ENCODE results near the gene GLS. TPM values are rescaled to one million over a fixed set of nuclear protein-coding genes. Genes with fewer than 3 reads are reported as not detected.
"Not testable (repeated sequence)": the region's sequence is repeated elsewhere in the genome, so short reads cannot be mapped to it uniquely, and the experiment has no call there.

Gene GLS
- total RNA-seq, 5 donors from 2014 or later (not counting 1 experiment from before 2014, with no cell fraction given), result 192 to 233 (median 209) TPM

DNA sequence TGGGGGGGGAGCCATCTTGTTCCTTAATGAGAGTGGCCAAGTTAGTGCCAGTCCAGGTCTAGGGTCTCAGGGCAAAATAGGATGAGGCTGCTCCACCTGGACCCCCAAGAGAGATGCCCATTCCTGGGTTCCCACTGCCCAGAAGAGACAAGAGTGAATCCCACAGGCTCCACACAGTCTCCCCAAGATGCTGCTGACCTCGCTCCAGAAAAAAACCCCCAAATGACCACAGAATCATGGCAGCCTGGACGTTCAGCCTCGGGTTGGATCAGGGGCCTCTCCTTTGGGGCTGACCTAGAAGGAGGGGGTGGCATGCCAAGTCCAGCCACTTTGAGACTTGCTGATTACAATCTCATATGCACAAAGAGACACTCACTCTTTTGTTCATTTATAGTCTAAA lies 108.3 kb downstream of the GLS start:
- Histone ChIP-seq H3K27ac (ENCODE audit: low read length) (peak overlapping the region; percentile 1), H3K36me3 (ENCODE audit: control insufficient read depth in 2 of 2, extremely low read depth in 1 of 2, insufficient read depth in 1 of 2, low read length in 1 of 2) (peaks cover 30 to 98% of the 10 kb centered on the region in 2 donors), H3K9me3 (no peaks in the 10 kb centered on the region), H3K4me1 (ENCODE audit: control insufficient read depth in 1 of 2, extremely low read depth in 1 of 2, insufficient read depth in 2 of 2, low read length in 2 of 2) (peaks cover 0 to 10% of the 10 kb centered on the region in 2 experiments), H3K27me3 (replicated peaks in 1 of 2; ENCODE audit: control insufficient read depth in 2 of 2, extremely low read depth in 1 of 2, insufficient read depth in 2 of 2, low read length in 1 of 2) (no peaks in the 10 kb centered on the region), H3K4me3 (ENCODE audit: control insufficient read depth in 1 of 2, extremely low read depth in 1 of 2, low read length in 1 of 2) (no peak overlapping the region)
- CTCF ChIA-PET, result interaction anchor here in 1 of 2 donors (0.7 kb wide), 1 partner anchor 56 kb away, joined by 3 read pairs; no protein-coding TSS in a partner anchor
- H3K36me3 Mint-ChIP-seq, result peaks cover 78% of the 10 kb centered on the region
- ATAC-seq (replicated peaks in 1 of 4) (no peak), DNase-seq (no peak)
- H3K4me3 Mint-ChIP-seq, result no peak overlapping the region
- H3K9me3 Mint-ChIP-seq, result no peaks in the 10 kb centered on the region
- peaks cover 43 to 77% (median 45%) of the 10 kb centered on the region in 3 donors for H3K4me1 Mint-ChIP-seq
- H3K27me3 Mint-ChIP-seq, result no peaks in the 10 kb centered on the region
- H3K27ac Mint-ChIP-seq, result peak overlapping the region; percentile 55 to 67
- 85% methylated on average over 2 of the region's 3 CpGs for WGBS (ENCODE audit: insufficient coverage)
- POLR2A ChIA-PET, result interaction anchor here in 1 of 2 donors (0.6 kb wide), 2 partner anchors 25 to 1215 kb away, joined by 4 read pairs; no protein-coding TSS in a partner anchor

DNA sequence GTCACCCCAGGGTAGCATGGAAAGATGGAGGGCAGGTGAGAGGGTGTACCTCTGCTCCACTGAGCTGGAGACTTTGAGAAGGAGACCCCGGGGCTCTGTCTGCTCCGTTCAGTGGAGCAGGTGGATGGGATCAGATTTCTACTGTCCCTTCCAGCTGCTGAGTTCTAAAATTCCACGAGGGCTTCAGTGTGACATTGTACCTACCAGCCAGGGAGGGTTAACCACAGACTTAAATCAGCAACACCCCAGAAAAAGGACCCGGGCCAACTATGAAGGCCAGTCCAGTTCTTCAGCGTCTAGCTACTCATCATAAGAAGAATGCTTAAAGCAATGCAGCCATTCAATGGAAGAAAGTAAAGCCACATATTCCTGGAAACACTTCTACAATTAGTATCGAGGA lies 109.5 kb downstream of the GLS start:
- Mint-ChIP-seq H3K9me3 (no peaks in the 10 kb centered on the region), H3K27me3 (no peaks in the 10 kb centered on the region), H3K4me3 (peak overlapping the region in 1 of 3 donors; percentile 13), H3K4me1 (peaks cover 41 to 74% (median 45%) of the 10 kb centered on the region in 3 donors), H3K27ac (peak overlapping the region; percentile 34 to 76), H3K36me3 (peaks cover 75% of the 10 kb centered on the region)
- H3K27ac ChIP-seq (ENCODE audit: low read length), result no peak overlapping the region
- no CpG with 5 or more reads among the region's 6 CpGs for WGBS (ENCODE audit: insufficient coverage)
- H3K4me3 ChIP-seq (ENCODE audit: control insufficient read depth in 1 of 2, extremely low read depth in 1 of 2, low read length in 1 of 2), result no peak overlapping the region
- peaks cover 34 to 97% of the 10 kb centered on the region in 2 donors for H3K36me3 ChIP-seq (ENCODE audit: control insufficient read depth in 2 of 2, extremely low read depth in 1 of 2, insufficient read depth in 1 of 2, low read length in 1 of 2)
- H3K27me3 ChIP-seq (replicated peaks in 1 of 2; ENCODE audit: control insufficient read depth in 2 of 2, extremely low read depth in 1 of 2, insufficient read depth in 2 of 2, low read length in 1 of 2), result no peaks in the 10 kb centered on the region
- DNase-seq (no peak), ATAC-seq (replicated peaks in 1 of 4) (no peak)
- no peaks in the 10 kb centered on the region for H3K9me3 ChIP-seq
- H3K4me1 ChIP-seq (ENCODE audit: control insufficient read depth in 1 of 2, extremely low read depth in 1 of 2, insufficient read depth in 2 of 2, low read length in 2 of 2), result peaks cover 0 to 10% of the 10 kb centered on the region in 2 experiments
- ChIA-PET CTCF (no interaction called here), POLR2A (interaction anchor here in 1 of 2 donors (0.6 kb wide), 1 partner anchor 30 kb away, joined by 4 read pairs; no protein-coding TSS in a partner anchor)

DNA sequence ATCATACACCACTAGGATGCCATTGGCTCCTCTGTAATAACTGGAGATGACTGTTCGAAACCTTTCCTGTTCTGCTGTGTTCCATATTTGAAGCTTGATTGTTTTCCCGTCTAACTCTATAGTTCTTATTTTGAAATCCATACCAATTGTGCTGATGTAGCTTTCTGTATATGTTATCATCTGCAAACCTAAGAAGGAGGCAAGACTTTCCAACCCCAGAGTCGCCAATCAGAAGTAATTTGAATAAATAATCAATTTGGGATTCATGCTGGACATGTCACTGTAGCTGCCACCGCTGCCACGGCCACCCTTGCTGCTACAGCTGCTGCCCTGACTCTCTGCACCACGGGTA lies 112.6 kb downstream of the GLS start:
- H3K36me3 Mint-ChIP-seq, result peaks cover 80% of the 10 kb centered on the region
- Histone ChIP-seq H3K36me3 (ENCODE audit: control insufficient read depth in 2 of 2, extremely low read depth in 1 of 2, insufficient read depth in 1 of 2, low read length in 1 of 2) (peaks cover 27 to 97% of the 10 kb centered on the region in 2 donors), H3K27ac (ENCODE audit: low read length) (no peak overlapping the region), H3K27me3 (replicated peaks in 1 of 2; ENCODE audit: control insufficient read depth in 2 of 2, extremely low read depth in 1 of 2, insufficient read depth in 2 of 2, low read length in 1 of 2) (no peaks in the 10 kb centered on the region), H3K4me1 (ENCODE audit: control insufficient read depth in 1 of 2, extremely low read depth in 1 of 2, insufficient read depth in 2 of 2, low read length in 2 of 2) (no peaks in the 10 kb centered on the region), H3K9me3 (no peaks in the 10 kb centered on the region), H3K4me3 (ENCODE audit: control insufficient read depth in 1 of 2, extremely low read depth in 1 of 2, low read length in 1 of 2) (no peak overlapping the region)
- no peak for ATAC-seq (replicated peaks in 1 of 4)
- peak overlapping the region; percentile 24 to 78 for H3K27ac Mint-ChIP-seq
- H3K9me3 Mint-ChIP-seq, result no peaks in the 10 kb centered on the region
- WGBS (ENCODE audit: insufficient coverage), result 92% methylated on average over 2 of the region's 6 CpGs
- ChIA-PET CTCF (interaction anchor here (0.7 to 1.1 kb wide), 3 partner anchors 42 to 1108 kb away, joined by 3 to 4 read pairs (median 4); no protein-coding TSS in a partner anchor), POLR2A (interaction anchor here (0.6 to 0.7 kb wide), 4 partner anchors 18 to 142 kb away, joined by 3 read pairs; no protein-coding TSS in a partner anchor)
- H3K27me3 Mint-ChIP-seq, result no peaks in the 10 kb centered on the region
- no peak overlapping the region for H3K4me3 Mint-ChIP-seq
- DNase-seq, result no peak
- peaks cover 42 to 79% (median 51%) of the 10 kb centered on the region in 3 donors for H3K4me1 Mint-ChIP-seq

DNA sequence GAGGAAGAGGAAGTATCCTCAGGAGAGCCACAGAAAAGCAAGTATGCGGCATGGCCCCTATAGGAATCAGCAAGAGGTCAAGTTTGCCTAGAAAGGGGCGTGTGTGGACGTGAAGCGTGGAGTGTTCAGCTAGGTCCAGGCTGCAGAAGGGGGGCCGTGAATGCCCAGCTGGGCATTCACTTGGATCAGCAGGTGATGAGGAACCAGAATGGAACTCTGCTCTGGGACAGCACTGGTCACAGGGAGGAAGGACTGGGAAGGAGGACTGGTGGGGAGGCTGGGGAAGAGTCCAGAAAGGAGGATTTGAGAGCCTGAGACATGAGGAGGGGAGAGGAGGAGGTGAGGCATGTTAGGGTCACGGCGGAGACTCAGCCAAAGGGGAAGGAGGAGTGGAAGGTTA lies 113.5 kb downstream of the GLS start:
- ATAC-seq (replicated peaks in 1 of 4), result no peak
- Mint-ChIP-seq H3K27me3 (no peaks in the 10 kb centered on the region), H3K27ac (peak overlapping the region; percentile 37 to 78), H3K4me1 (peaks cover 44 to 77% (median 51%) of the 10 kb centered on the region in 3 donors), H3K4me3 (no peak overlapping the region), H3K36me3 (peaks cover 77% of the 10 kb centered on the region), H3K9me3 (no peaks in the 10 kb centered on the region)
- Histone ChIP-seq H3K36me3 (ENCODE audit: control insufficient read depth in 2 of 2, extremely low read depth in 1 of 2, insufficient read depth in 1 of 2, low read length in 1 of 2) (peaks cover 23 to 97% of the 10 kb centered on the region in 2 donors), H3K27ac (ENCODE audit: low read length) (no peak overlapping the region), H3K4me1 (ENCODE audit: control insufficient read depth in 1 of 2, extremely low read depth in 1 of 2, insufficient read depth in 2 of 2, low read length in 2 of 2) (no peaks in the 10 kb centered on the region), H3K9me3 (no peaks in the 10 kb centered on the region), H3K27me3 (replicated peaks in 1 of 2; ENCODE audit: control insufficient read depth in 2 of 2, extremely low read depth in 1 of 2, insufficient read depth in 2 of 2, low read length in 1 of 2) (no peaks in the 10 kb centered on the region), H3K4me3 (ENCODE audit: control insufficient read depth in 1 of 2, extremely low read depth in 1 of 2, low read length in 1 of 2) (no peak overlapping the region)
- ChIA-PET POLR2A (interaction anchor here in 1 of 2 donors (1.1 kb wide), 1 partner anchor 333 kb away, joined by 3 read pairs; no protein-coding TSS in a partner anchor), CTCF (interaction anchor here in 1 of 2 donors (1.1 kb wide), 1 partner anchor 41 kb away, joined by 3 read pairs; no protein-coding TSS in a partner anchor)
- no peak for DNase-seq
- whole genome bisulfite sequencing (ENCODE audit: insufficient coverage), result 100% methylated on average over 7 of the region's 7 CpGs

DNA sequence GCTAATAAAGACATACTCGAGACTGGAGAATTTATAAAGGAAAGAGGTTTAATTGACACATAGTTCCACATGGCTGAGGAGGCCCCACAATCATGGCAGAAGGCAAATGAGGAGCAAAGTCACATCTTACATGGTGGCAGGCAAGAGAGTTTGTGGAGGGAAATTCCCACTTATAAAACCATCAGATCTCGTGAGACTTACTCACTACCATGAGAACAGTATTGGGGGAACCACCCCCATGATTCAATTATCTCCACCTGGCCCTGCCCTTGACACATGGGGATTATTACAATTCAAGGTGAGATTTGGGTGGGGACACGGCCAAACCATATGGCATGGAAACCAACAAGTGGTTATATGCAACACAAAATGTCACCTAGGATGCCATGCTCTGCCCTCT lies 114.7 kb downstream of the GLS start:
- WGBS (ENCODE audit: insufficient coverage), result no CpG with 5 or more reads among the region's 3 CpGs
- H3K9me3 ChIP-seq; POLR2A ChIA-PET; H3K27me3 Mint-ChIP-seq; DNase-seq; H3K4me1 ChIP-seq (ENCODE audit: control insufficient read depth in 1 of 2, extremely low read depth in 1 of 2, insufficient read depth in 2 of 2, low read length in 2 of 2); H3K27me3 ChIP-seq (replicated peaks in 1 of 2; ENCODE audit: control insufficient read depth in 2 of 2, extremely low read depth in 1 of 2, insufficient read depth in 2 of 2, low read length in 1 of 2); ATAC-seq (replicated peaks in 1 of 4); H3K4me3 ChIP-seq (ENCODE audit: control insufficient read depth in 1 of 2, extremely low read depth in 1 of 2, low read length in 1 of 2); H3K9me3 Mint-ChIP-seq; H3K27ac ChIP-seq (ENCODE audit: low read length): not testable (repeated sequence)
- peaks cover 20 to 97% of the 10 kb centered on the region in 2 donors for H3K36me3 ChIP-seq (ENCODE audit: control insufficient read depth in 2 of 2, extremely low read depth in 1 of 2, insufficient read depth in 1 of 2, low read length in 1 of 2)
- Mint-ChIP-seq H3K4me3 (peak overlapping the region in 1 of 3 donors; percentile 37), H3K27ac (peak overlapping the region; percentile 79 to 85), H3K36me3 (peaks cover 78% of the 10 kb centered on the region), H3K4me1 (peaks cover 51 to 81% (median 54%) of the 10 kb centered on the region in 3 donors)
- CTCF ChIA-PET, result interaction anchor here in 1 of 2 donors (0.9 kb wide), 1 partner anchor 28 kb away, joined by 3 read pairs; no protein-coding TSS in a partner anchor

DNA sequence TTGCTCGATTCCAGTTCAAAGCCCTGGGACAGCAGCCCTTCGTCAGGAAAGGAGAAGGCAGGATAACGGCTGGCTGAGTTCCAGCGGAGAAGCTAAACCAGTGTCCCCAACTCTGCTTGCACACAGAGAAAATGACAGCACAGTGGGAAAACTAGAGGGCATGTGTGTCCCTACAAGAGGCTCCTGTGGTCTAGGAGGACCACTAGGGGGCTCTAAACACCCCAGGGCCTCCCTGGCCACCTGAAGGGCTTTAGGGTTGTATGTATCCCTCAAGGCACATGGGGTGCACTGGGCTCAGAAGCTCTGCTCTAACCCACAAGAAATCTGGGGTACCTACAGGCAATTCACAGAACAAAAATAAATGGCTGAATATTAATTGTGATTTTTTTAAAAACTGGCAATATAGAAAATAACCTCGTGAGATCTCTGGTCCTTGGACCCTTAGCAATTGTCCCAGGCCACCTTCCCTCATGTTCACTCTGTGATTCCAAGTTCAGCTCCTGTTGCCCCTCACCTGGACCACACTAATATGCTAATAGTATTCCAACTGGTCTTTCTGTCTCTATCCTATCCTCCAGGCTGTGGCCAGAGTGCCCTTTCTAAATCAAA lies 115.8 kb downstream of the GLS start:
- H3K9me3 ChIP-seq, result no peaks in the 10 kb centered on the region
- CTCF ChIA-PET, result interaction anchor here in 1 of 2 donors (0.8 to 1.5 kb wide), 2 partner anchors 16 to 55 kb away, joined by 3 to 5 read pairs; no protein-coding TSS in a partner anchor
- POLR2A ChIA-PET, result interaction anchor here in 1 of 2 donors (0.6 to 0.7 kb wide), 3 partner anchors 9 to 141 kb away, joined by 3 read pairs; no protein-coding TSS in a partner anchor
- Mint-ChIP-seq H3K36me3 (peaks cover 77% of the 10 kb centered on the region), H3K27me3 (no peaks in the 10 kb centered on the region), H3K4me3 (no peak overlapping the region), H3K4me1 (peaks cover 59 to 84% (median 65%) of the 10 kb centered on the region in 3 donors), H3K9me3 (no peaks in the 10 kb centered on the region), H3K27ac (peak overlapping the region; percentile 79 to 85)
- peak; percentile 60 to 82 (median 80) for ATAC-seq (replicated peaks in 1 of 4)
- peak in 24 of 35 experiments; percentile 13 to 65 (median 26) for DNase-seq
- WGBS (ENCODE audit: insufficient coverage), result 100% methylated on average over 4 of the region's 5 CpGs
- H3K4me1 ChIP-seq (ENCODE audit: control insufficient read depth in 1 of 2, extremely low read depth in 1 of 2, insufficient read depth in 2 of 2, low read length in 2 of 2), result no peaks in the 10 kb centered on the region
- no peak overlapping the region for H3K4me3 ChIP-seq (ENCODE audit: control insufficient read depth in 1 of 2, extremely low read depth in 1 of 2, low read length in 1 of 2)
- H3K27ac ChIP-seq (ENCODE audit: low read length), result peak overlapping the region; percentile 9
- H3K36me3 ChIP-seq (ENCODE audit: control insufficient read depth in 2 of 2, extremely low read depth in 1 of 2, insufficient read depth in 1 of 2, low read length in 1 of 2), result peaks cover 20 to 97% of the 10 kb centered on the region in 2 donors
- H3K27me3 ChIP-seq (replicated peaks in 1 of 2; ENCODE audit: control insufficient read depth in 2 of 2, extremely low read depth in 1 of 2, insufficient read depth in 2 of 2, low read length in 1 of 2), result no peaks in the 10 kb centered on the region

Measured in T-cell (primary cell).